ENCODE measurements around the gene CIAO3.

Gene CIAO3

DNA sequence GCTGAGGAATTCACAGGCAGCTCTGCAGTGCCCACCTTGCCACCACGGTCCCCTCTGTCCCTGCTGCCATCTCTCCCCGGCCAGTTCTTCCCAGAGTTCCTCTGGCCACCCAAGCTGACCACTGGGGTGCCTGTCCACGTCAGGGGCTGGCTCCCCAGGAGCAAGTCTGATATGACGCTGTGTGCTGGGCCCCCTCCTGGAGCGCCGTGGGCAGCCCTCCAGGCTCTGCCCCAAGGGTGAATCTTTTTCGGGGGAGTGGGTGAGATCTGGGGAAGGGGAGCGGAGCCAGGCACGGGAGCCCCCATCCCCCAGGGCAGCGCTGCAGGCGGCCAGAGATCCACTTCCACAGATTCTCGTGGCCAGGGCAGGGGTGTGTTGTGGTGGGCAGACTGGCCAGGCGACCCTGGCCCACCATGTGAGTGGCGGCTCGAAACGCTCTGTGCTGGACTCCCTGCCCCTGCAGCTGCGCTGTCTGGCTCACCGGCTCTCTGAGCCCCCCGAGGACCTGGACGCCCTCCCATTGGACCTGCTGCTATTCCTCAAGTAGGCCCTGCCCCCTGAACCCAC is 23.5 kb upstream of the CIAO3 start:
- Histone ChIP-seq H3K4me3 (no peak overlapping the region), H3K27ac (no peak overlapping the region)
- DNase-seq (ENCODE audit: low spot score) = no peak
- no peak for TF ChIP-seq CTCF (IDR thresholded peaks at IDR 0.05)

DNA sequence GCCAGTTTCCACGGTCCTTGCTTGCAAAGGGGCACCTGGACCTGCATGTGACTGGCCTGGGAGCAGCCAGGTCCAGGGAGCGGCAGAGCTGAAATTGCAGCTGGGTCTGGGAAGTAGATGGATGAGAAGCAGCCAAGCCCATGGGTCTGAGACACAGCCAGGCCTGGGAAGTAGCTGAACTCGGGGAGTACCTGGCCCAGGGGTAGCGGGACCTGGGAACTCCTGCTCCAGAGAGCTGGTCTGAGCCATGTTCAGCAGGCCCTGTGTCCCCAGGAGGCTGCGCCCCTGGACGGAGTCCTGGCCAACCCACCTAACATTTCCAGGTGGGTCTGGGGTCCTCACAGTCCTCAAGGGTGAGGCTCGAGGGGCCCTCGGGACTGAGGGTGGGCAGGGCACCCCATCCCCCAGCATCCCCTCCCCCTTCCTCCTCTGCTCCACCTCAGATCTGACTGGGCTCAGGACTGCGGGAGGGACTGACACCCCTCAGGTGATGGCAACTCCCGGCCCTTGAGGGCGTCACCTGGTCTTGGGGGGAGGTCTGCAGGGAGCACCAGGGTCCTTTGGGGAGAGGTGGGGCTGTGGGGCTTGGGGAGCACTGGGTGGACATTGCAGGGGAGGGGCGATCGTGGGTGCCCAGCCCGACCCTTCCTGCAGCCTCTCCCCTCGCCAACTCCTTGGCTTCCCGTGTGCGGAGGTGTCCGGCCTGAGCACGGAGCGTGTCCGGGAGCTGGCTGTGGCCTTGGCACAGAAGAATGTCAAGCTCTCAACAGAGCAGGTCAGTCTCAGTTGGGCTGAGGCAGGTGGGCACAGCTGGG is 22.8 kb upstream of the CIAO3 start:
- Histone ChIP-seq H3K4me3 (no peak overlapping the region), H3K27ac (no peak overlapping the region)
- TF ChIP-seq CTCF (IDR thresholded peaks at IDR 0.05) = no peak
- no peak for DNase-seq (ENCODE audit: low spot score)

- no peak for DNase-seq (ENCODE audit: low spot score)
- Histone ChIP-seq H3K4me3 (no peak overlapping the region), H3K27ac (no peak overlapping the region)
- TF ChIP-seq CTCF (IDR thresholded peaks at IDR 0.05) = no peak
Measured at GRCh38 chr16:762595-763268, 21.9 kb upstream of the CIAO3 start.

DNA sequence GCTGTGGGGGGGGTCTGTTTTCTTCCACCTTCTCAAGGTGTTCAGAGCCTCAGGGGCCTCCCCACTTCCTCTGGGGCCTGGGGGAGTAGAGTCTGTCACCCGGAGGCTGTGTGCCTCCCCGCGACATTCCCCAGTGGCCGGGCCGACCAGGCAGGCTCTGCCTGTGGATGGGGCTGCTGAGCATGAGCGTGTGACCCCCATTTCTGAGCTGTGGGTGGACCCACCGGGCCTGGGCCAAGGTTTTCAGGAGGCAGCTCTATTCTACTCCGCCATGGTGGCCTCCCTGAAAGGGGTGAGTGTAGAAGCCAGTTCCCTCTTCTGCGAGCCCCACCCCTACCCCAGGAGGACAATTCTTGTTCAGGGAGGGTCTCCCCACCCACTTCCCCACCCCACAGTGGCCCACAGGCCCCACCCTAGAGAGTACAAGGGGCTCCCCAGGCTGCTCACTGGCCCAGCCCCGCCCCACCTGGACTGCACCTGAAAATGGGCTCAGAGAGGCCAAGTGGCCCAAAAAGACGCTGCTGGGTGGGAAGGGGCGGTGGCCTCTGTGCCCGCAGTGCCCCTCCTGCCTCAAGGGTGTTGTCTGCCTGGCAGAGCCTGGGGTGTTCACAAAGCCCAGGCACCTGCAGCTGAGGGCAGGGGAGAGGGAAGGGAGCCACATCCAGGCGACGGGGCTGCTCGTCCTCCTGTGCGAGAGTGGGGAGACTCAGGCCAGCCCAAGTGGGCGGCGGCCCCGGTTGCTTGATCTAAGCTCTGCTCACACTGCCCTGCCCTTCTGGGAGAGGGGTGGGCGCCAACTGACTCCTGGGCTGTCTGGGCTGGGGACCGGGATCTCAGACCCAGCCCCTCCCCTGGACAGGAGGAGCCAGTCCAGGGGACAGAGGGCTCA is 21.1 kb upstream of the CIAO3 start:
- no peak overlapping the region for H3K4me3 ChIP-seq
- TF ChIP-seq CTCF (IDR thresholded peaks at IDR 0.05) = no peak
- no peak for DNase-seq (ENCODE audit: low spot score)
- no peak overlapping the region for H3K27ac ChIP-seq

GRCh38 chr16:760545-761343 is 19.9 kb upstream of the CIAO3 start, which contains the start of gene MSLN:
MSLN (plus strand) TSS chr16:760734; CDS start chr16:762681, 1,947 bp downstream.
- Histone ChIP-seq H3K4me3 (no peak within 1 kb of the TSS), H3K27ac (no peak within 1 kb of the TSS)
- DNase-seq (ENCODE audit: low spot score) = no peak
- no peak for TF ChIP-seq CTCF (IDR thresholded peaks at IDR 0.05)

- no peak overlapping the region for H3K27ac ChIP-seq
- H3K4me3 ChIP-seq = no peak overlapping the region
- TF ChIP-seq CTCF (IDR thresholded peaks at IDR 0.05) = no peak
- no peak for DNase-seq (ENCODE audit: low spot score)
Measured at GRCh38 chr16:760065-760464, 19.3 kb upstream of the CIAO3 start.

All from coronary artery (tissue), 2 donors.